Breast epithelium (tissue), 4 donors: ENCODE results near the gene DECR2. TPM values are rescaled to one million over a fixed set of nuclear protein-coding genes. Genes with fewer than 3 reads are reported as not detected.

ENCODE experiments used
- DNase-seq, 2 donors: peaks; one replicate each; pipeline ENCODE4 v3.0.0-alpha.2; 2019; ENCODE audit warnings: low spot score in 2 of 2
- H3K27ac ChIP-seq, 2 donors: fragments of 200-600 bp; sonication (generic) in 1 of 2; one replicate each; pipeline ENCODE4 v1.5.1; 2016 to 2019; ENCODE audit warnings: mild to moderate bottlenecking in 1 of 2
- H3K27me3 ChIP-seq, 2 donors: fragments of 200-600 bp; sonication (generic) in 1 of 2; one replicate each; pipeline versions ENCODE4 v1.5.1 to v1.6.0; 2017 to 2019; ENCODE audit warnings: control low read depth in 1 of 2, mild to moderate bottlenecking in 1 of 2
- H3K36me3 ChIP-seq: fragments of 200-600 bp; one replicate; pipeline ENCODE4 v1.5.1; 2019
- H3K4me1 ChIP-seq, 2 donors: fragments of 200-600 bp; sonication (generic); one replicate each; pipeline ENCODE4 v1.5.1; 2016 to 2019; ENCODE audit warnings: control low read depth in 1 of 2
- H3K4me3 ChIP-seq, 3 donors: fragments of 200-600 bp; sonication (generic); 1 replicate in 2 of 3; 2 replicates in 1 of 3; pipeline ENCODE4 v1.5.1; 2016 to 2019; ENCODE audit warnings: mild to moderate bottlenecking in 3 of 3, moderate library complexity in 2 of 3
- H3K9me3 ChIP-seq, 2 donors: fragments of 200-600 bp; sonication (generic) in 1 of 2; one replicate each; pipeline ENCODE4 v1.5.1; 2016 to 2019; ENCODE audit warnings: control low read depth in 1 of 2
- POLR2A ChIP-seq: fragments of 450-650 bp; IDR thresholded peaks from one replicate; pipeline ENCODE4 v1.6.1; 2016; ENCODE audit warnings: antibody characterized with exemption, mild to moderate bottlenecking, moderate library complexity
- POLR2AphosphoS5 ChIP-seq, 3 donors: sonication (generic); formaldehyde crosslinking; IDR thresholded peaks; one replicate each; pipeline ENCODE4 v1.6.1; 2017; ENCODE audit warnings: antibody characterized with exemption in 3 of 3
- intact Hi-C: fragments of 100-400 bp; cut with DNase I; formaldehyde crosslinking; loops from one replicate; pipeline ENCODE4 v1.15.1; 2023; ENCODE audit warnings: low total_unique reads
- total RNA-seq, 3 donors: library from RNA; depleted of rRNA; stranded (reverse); fragments of >200 nt; gene quantifications; one replicate each; pipeline ENCODE4 v1.1.0, GENCODE V29; 2016
- TF ChIP-seq, protein P1 (sequence below), 3 donors: fragments of 450-650 bp; IDR thresholded peaks; one replicate each; pipeline ENCODE4 v1.5.1; 2016 to 2017; ENCODE audit warnings: antibody characterized with exemption in 3 of 3, mild to moderate bottlenecking in 3 of 3, moderate library complexity in 3 of 3

DECR2 gene
- total RNA-seq, 3 donors from 2014 or later: 19.4 to 30.5 (median 28.7) TPM

DNA sequence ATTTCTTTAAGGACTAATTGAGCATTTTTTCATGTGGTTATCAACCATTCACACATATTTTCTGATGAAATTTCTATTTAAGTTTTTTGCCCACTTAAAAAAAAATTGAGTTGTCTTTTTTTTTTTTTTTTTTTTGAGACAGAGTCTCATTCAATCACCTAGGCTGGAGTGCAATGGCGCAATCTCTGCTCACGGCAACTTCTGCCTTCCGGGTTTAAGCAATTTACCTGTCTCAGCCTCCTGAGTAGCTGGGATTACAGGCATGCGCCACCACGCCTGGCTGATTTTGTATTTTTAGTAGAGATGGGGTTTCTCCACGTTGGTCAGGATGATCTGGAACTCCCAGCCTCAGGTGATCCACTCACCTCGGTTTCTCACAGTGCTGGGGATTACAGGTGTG lies 58.1 kb downstream of the DECR2 start:
- no peak overlapping the region for H3K4me3 ChIP-seq
- DNase-seq: no peak

DNA sequence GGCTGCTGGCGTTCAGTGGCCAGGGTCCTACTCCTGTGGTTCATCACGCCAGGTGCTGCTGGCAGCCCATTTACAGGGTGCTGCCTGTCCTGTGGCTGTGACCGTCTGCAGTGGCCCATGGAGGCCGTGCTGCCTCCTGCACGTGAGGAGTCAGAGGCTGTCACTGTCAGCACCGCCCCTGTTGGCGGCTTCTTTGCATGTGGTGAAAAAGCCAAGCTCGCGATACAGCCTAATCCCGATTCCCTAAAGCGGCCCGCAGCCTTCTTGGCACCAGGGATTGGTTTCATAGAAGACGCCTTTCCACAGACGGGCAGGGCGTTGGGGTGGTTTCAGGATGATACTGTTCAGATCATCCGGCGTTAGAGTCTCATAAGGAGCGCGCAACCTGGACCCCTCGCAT lies 59.1 kb downstream of the DECR2 start:
- DNase-seq: no peak
- intact Hi-C loops: no loop called here
- no peak overlapping the region for H3K4me3 ChIP-seq
- H3K4me1 ChIP-seq: no peaks in the 10 kb centered on the region
- H3K27ac ChIP-seq: no peak overlapping the region
- no peaks in the 10 kb centered on the region for H3K27me3 ChIP-seq
- H3K36me3 ChIP-seq: no peaks in the 10 kb centered on the region
- no peak for TF ChIP-seq POLR2AphosphoS5 (IDR thresholded peaks at IDR 0.05)
- no peak for TF ChIP-seq POLR2A
- TF ChIP-seq, protein P1, sequence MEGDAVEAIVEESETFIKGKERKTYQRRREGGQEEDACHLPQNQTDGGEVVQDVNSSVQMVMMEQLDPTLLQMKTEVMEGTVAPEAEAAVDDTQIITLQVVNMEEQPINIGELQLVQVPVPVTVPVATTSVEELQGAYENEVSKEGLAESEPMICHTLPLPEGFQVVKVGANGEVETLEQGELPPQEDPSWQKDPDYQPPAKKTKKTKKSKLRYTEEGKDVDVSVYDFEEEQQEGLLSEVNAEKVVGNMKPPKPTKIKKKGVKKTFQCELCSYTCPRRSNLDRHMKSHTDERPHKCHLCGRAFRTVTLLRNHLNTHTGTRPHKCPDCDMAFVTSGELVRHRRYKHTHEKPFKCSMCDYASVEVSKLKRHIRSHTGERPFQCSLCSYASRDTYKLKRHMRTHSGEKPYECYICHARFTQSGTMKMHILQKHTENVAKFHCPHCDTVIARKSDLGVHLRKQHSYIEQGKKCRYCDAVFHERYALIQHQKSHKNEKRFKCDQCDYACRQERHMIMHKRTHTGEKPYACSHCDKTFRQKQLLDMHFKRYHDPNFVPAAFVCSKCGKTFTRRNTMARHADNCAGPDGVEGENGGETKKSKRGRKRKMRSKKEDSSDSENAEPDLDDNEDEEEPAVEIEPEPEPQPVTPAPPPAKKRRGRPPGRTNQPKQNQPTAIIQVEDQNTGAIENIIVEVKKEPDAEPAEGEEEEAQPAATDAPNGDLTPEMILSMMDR (IDR thresholded peaks at IDR 0.05): no peak
- H3K9me3 ChIP-seq: no peaks in the 10 kb centered on the region

More for the DNA sequence above, 58.1 kb downstream of the DECR2 start:
- no peaks in the 10 kb centered on the region for H3K36me3 ChIP-seq
- H3K9me3 ChIP-seq: no peaks in the 10 kb centered on the region
- TF ChIP-seq, protein P1 (IDR thresholded peaks at IDR 0.05): no peak
- TF ChIP-seq POLR2AphosphoS5 (IDR thresholded peaks at IDR 0.05): no peak
- TF ChIP-seq POLR2A: no peak
- H3K27ac ChIP-seq: no peak overlapping the region
- no peaks in the 10 kb centered on the region for H3K27me3 ChIP-seq
- no peaks in the 10 kb centered on the region for H3K4me1 ChIP-seq
- intact Hi-C loops: no loop called here

Other genes with a start within 250 kb of the DECR2 start
- not detected for gene HBZ, start 249.2 kb upstream of the DECR2 start, total RNA-seq
- 1 to 10 TPM in 1 of 3 donors, not detected in 2; 1.3 TPM for gene HBM, start 235.9 kb upstream of the DECR2 start, total RNA-seq
- 10 to 100 TPM; 46.4 to 83.6 (median 52.2) TPM for gene HBA2, start 229.0 kb upstream of the DECR2 start, total RNA-seq
- gene HBA1, start 225.2 kb upstream of the DECR2 start, total RNA-seq: 10 to 100 TPM in 2 of 3 donors, 1 to 10 TPM in 1; 5.6 to 15.2 (median 10.4) TPM
- not detected for gene HBQ1, start 221.4 kb upstream of the DECR2 start, total RNA-seq
- gene LUC7L, start 172.4 kb upstream of the DECR2 start, total RNA-seq: 100 to 1,000 TPM in 2 of 3 donors, 10 to 100 TPM in 1; 60.6 to 135 (median 107) TPM
- gene FAM234A, start 167.1 kb upstream of the DECR2 start, total RNA-seq: 10 to 100 TPM; 40.6 to 69.3 (median 44.1) TPM
- gene RGS11, start 125.9 kb upstream of the DECR2 start, total RNA-seq: 1 to 10 TPM; 3.1 to 7.5 (median 5.9) TPM
- 1 to 10 TPM in 2 of 3 donors, under 1 TPM in 1; 0.80 to 2.3 (median 1.6) TPM for gene ARHGDIG, start 121.3 kb upstream of the DECR2 start, total RNA-seq
- gene PDIA2, start 118.7 kb upstream of the DECR2 start, total RNA-seq: not detected
- gene AXIN1, start 49.2 kb upstream of the DECR2 start, total RNA-seq: 10 to 100 TPM; 16.5 to 22.6 (median 22.4) TPM
- 10 to 100 TPM; 67.0 to 78.7 (median 69.0) TPM for gene MRPL28, start 31.3 kb upstream of the DECR2 start, total RNA-seq
- gene PGAP6, start 19.9 kb upstream of the DECR2 start, total RNA-seq: 10 to 100 TPM; 24.5 to 49.5 (median 36.7) TPM
- gene NME4, start 4.7 kb upstream of the DECR2 start, total RNA-seq: 100 to 1,000 TPM in 1 of 3 donors, 10 to 100 TPM in 2; 46.5 to 118 (median 78.0) TPM
- gene RAB11FIP3, start 23.8 kb downstream of the DECR2 start, total RNA-seq: 10 to 100 TPM; 22.0 to 44.6 (median 24.5) TPM
- 10 to 100 TPM; 15.4 to 27.2 (median 15.5) TPM for gene CAPN15, start 125.8 kb downstream of the DECR2 start, total RNA-seq
- not detected for gene PRR35, start 158.5 kb downstream of the DECR2 start, total RNA-seq
- gene NHLRC4, start 165.1 kb downstream of the DECR2 start, total RNA-seq: 1 to 10 TPM in 1 of 3 donors, under 1 TPM in 2; 0.32 to 1.9 (median 0.66) TPM
- gene PIGQ, start 168.1 kb downstream of the DECR2 start, total RNA-seq: 10 to 100 TPM; 22.2 to 36.1 (median 31.9) TPM
- gene RAB40C, start 188.2 kb downstream of the DECR2 start, total RNA-seq: 10 to 100 TPM; 17.6 to 29.1 (median 20.6) TPM
- gene WFIKKN1, start 229.1 kb downstream of the DECR2 start, total RNA-seq: under 1 TPM in 2 of 3 donors, not detected in 1; 0.66 to 0.73 TPM
- 100 to 1,000 TPM; 108 to 136 (median 130) TPM for gene METTL26, start 234.4 kb downstream of the DECR2 start, total RNA-seq
- 10 to 100 TPM; 26.8 to 39.7 (median 34.9) TPM for gene MCRIP2, start 239.9 kb downstream of the DECR2 start, total RNA-seq
- gene WDR90, start 247.5 kb downstream of the DECR2 start, total RNA-seq: 10 to 100 TPM in 2 of 3 donors, 1 to 10 TPM in 1; 9.6 to 26.9 (median 22.7) TPM